D721Med (cell line): ENCODE measurements around the gene MSMB.
"Not testable (repeated sequence)": the region's sequence is repeated elsewhere in the genome, so short reads cannot be mapped to it uniquely, and the experiment has no call there.

ENCODE experiments used
- DNase-seq: peaks from one replicate; pipeline ENCODE4 v3.0.0; 2011; ENCODE audit warnings: low spot score; ENCODE audit not compliant: insufficient read length
- FAIRE-seq: peaks from 2 replicates; lab custom pipeline; 2011; peaks lifted over from hg19 to GRCh38; lab: Jason Lieb, UNC
- TF ChIP-seq, protein P1 (sequence below): IDR thresholded peaks from 2 replicates; pipeline ENCODE4 v1.5.1; 2012; ENCODE audit warnings: mild to moderate bottlenecking, control low read depth; ENCODE audit not compliant: insufficient read depth; ENCODE audit errors: missing control alignments

MSMB gene

DNA sequence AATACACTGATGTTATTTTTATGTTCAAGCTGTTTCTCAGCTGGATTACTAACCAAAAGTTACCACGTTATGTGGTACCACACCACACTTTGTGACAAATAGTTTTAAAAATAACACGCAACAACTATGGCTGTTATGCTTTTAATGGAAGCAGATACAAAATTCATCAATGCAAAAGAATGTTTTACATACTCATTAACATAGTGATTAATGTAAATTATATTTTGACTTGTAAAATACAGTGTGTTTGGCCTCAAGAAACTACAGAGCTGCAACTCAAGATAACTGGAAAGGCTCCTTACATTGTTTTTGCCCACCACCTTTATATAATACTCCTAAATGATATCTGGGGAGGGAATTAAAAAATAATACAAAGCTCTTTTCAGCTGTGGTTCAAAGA, 41.1 kb downstream of the MSMB start:
- no peak for DNase-seq
- TF ChIP-seq, protein P1, sequence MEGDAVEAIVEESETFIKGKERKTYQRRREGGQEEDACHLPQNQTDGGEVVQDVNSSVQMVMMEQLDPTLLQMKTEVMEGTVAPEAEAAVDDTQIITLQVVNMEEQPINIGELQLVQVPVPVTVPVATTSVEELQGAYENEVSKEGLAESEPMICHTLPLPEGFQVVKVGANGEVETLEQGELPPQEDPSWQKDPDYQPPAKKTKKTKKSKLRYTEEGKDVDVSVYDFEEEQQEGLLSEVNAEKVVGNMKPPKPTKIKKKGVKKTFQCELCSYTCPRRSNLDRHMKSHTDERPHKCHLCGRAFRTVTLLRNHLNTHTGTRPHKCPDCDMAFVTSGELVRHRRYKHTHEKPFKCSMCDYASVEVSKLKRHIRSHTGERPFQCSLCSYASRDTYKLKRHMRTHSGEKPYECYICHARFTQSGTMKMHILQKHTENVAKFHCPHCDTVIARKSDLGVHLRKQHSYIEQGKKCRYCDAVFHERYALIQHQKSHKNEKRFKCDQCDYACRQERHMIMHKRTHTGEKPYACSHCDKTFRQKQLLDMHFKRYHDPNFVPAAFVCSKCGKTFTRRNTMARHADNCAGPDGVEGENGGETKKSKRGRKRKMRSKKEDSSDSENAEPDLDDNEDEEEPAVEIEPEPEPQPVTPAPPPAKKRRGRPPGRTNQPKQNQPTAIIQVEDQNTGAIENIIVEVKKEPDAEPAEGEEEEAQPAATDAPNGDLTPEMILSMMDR = no peak
- FAIRE-seq = no peak

DNA sequence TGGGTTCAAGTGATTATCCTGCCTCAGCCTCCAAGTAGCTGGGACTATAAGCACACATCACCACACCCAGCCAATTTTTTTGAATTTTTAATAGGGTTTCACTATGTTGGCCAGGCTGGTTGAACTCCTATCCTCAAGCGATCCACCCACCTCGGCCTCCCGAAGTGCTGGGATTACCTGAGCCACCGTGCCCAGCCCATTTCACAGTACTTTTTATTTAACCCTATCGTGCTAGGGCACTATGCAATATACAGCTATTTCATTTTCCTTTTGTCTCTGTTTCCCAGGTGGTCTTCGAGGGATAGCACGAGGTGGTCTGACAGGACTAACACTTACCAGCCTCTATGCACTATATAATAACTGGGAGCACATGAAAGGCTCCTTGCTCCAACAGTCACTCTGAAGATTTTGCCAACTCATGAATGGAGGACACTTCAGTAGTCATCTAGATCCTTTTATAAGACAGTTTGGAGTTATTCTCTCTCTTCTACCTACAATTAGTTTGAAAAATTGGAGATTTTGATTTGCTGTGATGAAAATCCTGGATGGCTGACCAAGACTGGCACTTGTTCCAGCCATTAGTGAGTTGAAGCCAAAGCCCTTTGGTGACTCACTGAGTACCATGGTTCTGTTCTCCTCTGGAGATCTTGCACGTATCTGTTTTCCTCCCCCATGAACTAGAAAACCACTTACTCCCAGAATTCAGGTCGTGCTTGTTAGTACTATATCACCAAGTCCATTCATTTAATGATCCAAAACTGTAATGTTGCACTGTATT, 43.0 kb downstream of the MSMB start:
- TF ChIP-seq, protein P1 = no peak
- no peak for FAIRE-seq
- no peak for DNase-seq

DNA sequence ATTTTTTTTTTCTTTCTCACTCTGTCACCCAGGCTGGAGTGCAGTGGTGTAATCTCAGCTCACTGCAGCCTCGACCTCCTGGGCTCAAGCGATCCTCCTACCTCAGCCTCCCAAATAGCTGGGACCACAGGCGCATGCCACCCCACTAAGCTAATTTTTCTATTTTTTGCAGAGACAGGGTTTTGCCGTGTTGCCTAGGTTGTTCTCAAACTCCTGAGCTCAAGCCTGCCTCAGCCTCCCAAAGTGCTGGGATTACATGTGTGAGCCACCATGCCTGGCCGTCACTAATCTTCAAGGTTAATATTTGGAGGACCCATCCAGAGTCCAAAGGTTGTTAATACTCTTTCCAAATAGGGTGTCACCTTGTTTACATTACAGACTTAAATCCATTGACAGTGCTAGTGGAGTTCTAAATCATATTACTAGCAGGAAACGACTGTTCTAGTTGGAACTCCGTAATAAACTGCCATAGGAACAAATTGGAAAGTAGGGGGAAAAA, 43.8 kb downstream of the MSMB start:
- not testable (repeated sequence) for FAIRE-seq, DNase-seq

DNA sequence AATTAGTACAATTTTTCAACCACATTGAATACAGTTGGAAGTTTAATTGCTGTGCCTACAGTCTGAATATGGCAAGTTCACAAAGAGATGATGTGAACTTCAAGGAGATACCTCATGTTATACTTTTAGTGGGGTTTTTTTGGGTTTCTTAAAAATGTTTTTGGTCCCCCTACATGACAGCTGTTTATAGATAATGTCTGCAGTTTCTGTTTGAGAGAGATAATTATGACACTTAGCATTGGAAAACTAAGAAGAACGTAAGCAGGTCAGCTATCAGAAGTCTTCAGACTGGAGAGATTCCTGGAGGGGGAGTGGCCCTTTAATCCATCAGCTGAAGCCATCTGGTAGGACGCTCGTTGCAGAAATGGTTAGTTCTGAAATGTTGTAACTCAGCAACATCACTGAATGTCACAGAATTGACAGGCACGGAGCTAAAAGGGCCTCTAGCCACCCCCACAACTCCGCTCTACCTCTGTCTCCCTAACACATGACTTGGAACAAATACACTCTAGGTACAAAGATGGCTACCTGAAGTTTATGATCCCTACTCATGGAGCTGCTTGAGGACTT, 44.8 kb downstream of the MSMB start:
- DNase-seq (no peak), FAIRE-seq (no peak)
- TF ChIP-seq, protein P1 = no peak

DNA sequence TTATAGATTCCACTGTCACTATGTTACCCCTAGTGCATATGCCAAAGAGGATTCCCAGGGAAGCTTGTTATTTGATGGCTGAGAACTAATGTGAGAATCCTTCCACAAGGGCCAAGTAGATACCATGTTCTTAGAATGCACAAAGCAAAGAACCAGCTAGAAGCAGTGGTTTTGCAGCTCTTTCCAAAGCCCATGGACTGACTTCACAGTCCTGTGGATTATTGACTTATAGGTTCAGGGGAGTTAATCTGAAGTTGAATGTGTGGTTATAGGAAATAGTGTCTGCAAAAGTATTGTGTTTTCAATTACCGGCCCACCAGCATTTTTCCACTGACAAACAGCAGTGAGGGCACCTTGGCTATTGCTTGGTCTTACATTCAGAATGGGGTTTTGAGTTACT, 45.5 kb downstream of the MSMB start:
- no peak for DNase-seq
- FAIRE-seq = no peak

DNA sequence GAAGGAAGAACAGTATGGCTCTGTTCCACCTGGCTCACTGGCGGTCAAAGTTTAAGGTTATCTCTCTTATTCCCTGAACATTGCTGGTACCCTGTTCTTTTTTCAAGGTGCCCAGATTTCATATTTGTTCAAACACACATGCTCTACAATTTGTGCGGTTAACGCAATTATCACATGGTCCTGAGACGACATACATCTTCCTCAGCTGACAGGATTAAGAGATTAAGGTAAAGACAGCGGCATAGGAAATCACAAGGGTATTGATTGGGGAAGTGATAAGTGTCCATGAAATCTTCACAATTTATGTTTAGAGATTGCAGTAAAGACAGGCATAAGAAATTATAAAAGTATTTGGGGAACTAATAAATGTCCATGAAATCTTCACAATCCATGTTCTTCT, 46.1 kb downstream of the MSMB start:
- DNase-seq, FAIRE-seq: not testable (repeated sequence)

More for the DNA sequence above, 45.5 kb downstream of the MSMB start:
- TF ChIP-seq, protein P1 = no peak

DNA sequence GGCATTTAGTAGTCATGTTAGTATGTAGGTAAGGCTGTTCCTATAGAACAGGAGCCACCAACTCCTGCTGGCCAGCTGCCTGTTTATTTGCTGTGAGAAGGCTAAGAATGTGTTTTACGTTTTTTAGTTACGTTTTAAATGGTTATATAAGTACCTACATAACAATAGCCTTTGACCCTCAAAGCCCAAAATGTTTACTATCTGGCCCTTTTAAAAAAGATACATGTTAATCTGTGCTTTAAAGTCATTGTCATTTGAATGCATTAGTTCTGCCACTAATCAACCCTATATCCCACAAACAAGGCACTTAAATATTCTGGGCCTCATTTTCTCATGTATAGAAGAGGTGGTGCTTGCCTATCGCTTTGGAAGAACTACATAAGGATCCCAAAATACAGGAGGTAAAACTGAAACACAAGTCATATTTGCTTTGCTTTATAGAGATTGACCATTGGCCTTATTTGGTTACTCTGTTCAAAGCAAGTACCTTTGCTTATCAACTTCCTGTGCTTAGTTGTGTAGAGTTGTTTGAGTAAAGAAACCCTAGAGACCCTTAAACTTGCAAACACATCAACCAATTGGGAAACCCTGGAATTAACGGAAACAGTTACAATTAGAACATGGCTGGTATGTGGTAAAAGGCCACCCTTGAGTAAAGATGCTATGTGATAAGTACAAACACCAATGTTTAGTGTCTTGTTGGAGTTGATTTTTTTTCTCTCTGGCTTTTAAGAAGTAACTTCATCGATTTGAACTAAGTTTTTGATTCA, 47.9 kb downstream of the MSMB start:
- no peak for DNase-seq
- TF ChIP-seq, protein P1 = no peak
- no peak for FAIRE-seq

DNA sequence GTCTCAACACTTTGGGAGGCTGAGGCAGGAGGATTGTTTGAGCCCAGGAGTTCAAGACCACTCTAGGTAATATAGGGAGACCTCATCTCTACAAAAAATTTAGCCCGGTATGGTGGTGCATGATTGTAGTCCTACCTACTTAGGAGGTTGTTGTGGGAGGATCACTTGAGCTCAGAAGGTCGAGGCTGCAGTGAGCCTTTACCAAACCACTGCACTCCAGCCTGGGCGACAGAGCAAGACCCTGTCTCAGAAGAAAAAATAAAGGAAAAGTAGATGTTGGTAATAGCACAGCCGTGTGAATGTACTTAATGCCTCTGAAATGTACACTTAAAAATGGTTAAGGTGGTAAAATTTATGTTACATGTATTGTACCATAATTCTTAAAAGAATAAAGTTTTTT, 48.5 kb downstream of the MSMB start:
- DNase-seq (no peak), FAIRE-seq (no peak)
- TF ChIP-seq, protein P1 = no peak

DNA sequence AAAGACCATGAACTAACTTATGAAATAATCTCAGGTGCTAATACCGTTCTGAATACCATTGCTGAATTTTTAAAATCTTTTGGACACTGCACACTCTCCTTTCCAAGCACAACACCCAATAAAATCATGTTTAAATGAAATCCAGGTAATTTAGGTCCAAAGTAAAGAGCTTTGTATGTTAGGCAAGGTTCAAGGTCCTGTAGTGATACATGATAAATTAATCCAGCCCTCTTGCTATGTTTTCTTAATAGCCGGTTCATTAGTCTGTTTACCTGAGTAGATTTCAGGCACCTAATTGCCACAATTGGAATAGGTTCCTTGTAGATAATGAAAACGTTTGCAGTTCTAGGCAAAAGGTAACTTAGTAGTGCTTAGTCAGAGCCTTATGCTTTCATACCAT, 60.5 kb downstream of the MSMB start:
- not testable (repeated sequence) for FAIRE-seq

DNA sequence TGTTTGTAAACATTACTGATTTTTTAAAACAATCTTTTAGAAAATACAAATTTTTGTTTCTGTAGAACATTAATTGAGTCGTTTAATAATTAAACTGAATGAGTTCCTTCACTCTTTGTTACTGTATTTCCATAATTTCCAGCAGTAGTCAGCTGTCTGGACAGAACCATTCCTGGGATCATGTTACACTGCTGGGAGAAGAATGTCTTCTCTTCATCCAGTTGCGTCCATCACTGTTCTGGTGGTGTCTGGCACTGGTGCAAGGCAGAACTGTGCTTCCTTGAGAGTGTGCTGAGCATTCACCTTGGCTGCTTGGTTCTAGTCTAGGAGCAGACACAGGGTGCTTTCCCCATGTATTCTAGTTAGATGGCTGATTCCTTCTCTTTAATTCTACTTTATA, 61.6 kb downstream of the MSMB start:
- DNase-seq, FAIRE-seq: not testable (repeated sequence)

More for the DNA sequence above, 60.5 kb downstream of the MSMB start:
- DNase-seq = not testable (repeated sequence)
